Renal cortical epithelial cell (primary cell): ENCODE data around the gene PAN3. TPM values are rescaled to one million over a fixed set of nuclear protein-coding genes. Genes with fewer than 3 reads are reported as not detected.

Experiments
- DNase-seq: peaks from one replicate; pipeline ENCODE4 v3.0.0-alpha.2; 2011; ENCODE audit warnings: low read depth
- total RNA-seq: library from RNA; depleted of rRNA; stranded (reverse); fragments of >200 nt; gene quantifications from 2 replicates; pipeline ENCODE4 v1.2.3, GENCODE V29; 2014

Gene PAN3
- total RNA-seq, 1 donor from 2014 or later, result 37.7 TPM

DNA sequence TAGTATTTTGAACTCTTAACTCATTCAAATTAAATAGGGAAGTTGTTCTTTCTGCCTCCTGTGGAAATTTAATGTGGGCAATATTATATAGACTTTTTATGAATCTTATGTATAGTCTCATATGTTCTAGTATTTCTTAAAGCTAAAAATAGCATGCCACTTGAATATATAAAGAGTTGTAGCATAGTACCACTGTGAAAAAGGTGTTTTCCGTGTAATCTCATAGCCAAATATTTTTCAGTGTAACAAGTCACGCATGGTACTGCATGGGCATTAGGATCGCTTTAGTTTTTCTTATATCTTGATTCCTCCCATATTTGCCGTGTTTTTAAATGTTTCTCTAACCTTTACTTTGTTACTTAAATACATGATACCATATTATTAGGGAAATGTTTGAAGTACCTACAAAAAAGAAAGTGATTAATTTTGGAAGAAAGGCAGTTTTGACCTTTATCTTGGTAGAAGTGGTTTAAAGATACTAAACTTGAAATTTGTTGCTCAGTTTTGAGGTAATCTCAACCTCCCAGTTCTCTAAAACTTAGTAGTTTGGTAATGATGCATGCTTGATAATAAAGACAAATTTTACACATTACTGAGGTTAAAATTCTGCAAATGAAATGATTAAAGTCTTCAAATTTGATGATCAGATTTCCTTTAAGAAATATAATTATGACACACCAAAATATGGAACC, 81.2 kb downstream of the PAN3 start:
- DNase-seq, result no peak

- DNase-seq, result peak; percentile 13
These were observed 81.8 kb downstream of the PAN3 start for GRCh38 chr13:28220166-28220565.

DNA sequence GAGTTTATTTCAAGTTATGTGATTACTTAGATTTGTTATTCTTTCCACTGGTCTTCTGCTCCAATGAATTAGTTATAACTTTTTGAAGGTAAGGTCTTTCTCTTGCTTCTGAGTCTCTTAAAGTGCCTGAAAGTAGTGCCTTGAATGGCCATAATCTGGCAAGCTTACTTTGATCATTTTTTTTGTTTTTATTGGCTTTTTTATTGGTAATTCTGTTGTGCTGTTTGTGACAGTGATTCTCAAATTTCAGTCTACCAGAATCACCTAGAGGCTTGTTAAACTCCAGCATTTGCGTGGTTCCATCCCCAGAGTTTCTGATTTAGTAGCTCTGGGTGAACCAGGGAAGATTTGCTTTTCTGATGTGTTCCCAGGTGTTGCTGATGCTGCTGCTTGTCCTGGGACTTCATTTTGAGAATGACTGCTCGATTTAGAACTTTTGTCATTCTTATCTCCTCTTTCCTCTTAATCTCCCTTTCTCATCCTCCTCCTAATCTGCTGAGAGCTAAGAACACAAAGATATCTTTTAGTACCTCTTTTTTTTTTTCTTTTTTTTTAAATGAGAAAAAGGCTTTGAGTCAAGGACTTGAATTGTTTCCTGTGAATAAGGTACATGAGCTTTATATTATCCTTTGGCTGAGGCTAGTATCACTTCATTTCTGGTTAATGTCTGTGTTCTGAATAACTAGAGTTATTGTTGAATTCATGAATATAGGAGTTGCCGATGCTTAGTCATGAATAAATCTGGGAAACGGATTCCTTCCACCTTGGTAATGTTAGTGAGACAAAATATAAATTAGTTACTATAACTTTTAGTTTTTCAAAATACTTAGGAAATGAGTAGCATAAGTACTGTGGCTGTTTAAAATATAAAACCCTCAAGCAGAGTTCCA, 91.4 kb downstream of the PAN3 start:
- no peak for DNase-seq

DNA sequence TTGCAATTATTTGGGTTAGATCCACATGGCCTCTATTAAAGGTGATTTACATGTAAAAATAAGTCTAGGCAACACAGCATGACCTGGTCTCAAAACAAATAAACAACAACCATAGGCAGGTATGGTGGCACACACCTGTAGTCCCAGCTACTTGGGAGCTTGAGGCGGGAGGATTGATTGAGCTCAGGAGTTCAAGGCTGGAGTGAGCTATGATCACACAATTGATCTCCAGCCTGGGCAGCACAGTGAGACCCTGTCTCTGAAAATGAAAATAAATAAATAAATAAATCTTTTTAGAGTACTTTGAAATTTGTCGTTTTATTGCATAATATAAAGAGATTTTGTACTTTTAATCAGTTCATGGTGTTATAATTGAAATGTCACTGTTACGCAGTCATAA, 93.3 kb downstream of the PAN3 start:
- DNase-seq, result no peak

- no peak for DNase-seq
These were observed 99.6 kb downstream of the PAN3 start for GRCh38 chr13:28237944-28238343.

DNA sequence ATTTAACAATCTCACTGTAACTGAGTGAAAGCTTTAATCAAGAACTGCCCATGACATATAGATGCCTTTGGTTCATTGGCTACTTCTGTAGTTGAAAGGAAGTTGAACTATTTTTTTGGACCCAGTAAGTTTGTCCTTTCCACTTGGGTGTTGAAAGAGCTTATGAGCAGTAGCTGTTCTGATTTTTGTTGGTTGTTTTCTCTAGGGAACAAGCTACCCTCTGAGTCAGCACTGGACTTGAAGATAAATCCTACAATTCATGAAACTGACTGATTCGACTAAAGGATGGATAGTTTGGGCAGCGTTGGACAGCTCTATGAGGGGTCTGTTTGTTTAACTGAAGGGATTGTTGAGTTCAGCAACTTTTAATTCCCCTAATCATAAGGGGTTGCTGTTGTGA, 101.0 kb downstream of the PAN3 start:
- DNase-seq, result peak; percentile 4

- no peak for DNase-seq
These were observed 107.1 kb downstream of the PAN3 start for GRCh38 chr13:28245465-28245864.

GRCh38 chr13:28246891-28247290, 108.5 kb downstream of the PAN3 start:
- DNase-seq, result no peak

DNA sequence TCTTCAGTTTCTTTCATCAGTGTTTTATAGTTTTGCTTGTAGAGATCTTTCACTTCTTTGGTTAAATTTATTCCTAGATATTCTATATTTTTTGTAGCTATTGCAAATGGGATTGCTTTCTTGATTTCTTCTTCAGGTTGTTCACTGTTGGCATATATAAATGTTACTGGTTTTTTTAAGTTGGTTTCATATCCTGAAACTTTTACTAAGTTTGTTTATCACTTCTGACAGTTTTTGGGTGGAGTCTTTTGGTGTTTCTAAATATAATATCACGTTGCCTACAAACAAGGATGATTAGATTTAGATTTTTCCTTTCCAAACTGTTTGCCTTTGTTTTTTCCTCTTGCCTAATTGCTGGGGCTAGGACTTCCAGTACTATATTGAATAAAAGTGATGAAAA, 109.7 kb downstream of the PAN3 start:
- no peak for DNase-seq

- no peak for DNase-seq
These were observed 112.2 kb downstream of the PAN3 start for GRCh38 chr13:28250542-28250941.

DNA sequence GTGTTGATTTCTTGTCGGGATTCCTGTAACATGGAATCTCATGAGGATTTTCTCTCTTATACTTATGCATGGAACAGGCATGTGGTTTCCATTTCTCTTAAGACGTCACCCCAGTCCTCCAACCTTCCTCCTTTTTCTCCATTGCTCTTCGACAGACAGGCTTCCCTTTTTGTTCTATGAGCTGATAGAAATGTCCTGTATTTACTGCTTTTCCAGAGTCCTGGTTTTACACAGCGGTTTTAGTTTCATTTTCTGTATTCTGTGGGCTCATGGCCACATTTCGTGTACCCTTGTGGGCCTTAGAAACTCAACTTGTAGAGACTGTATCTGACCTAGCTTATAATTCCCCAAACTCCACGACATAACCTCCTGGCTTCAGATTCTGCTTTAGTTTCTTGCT, 113.1 kb downstream of the PAN3 start:
- DNase-seq, result no peak

GRCh38 chr13:28252547-28252946, 114.2 kb downstream of the PAN3 start:
- no peak for DNase-seq

DNA sequence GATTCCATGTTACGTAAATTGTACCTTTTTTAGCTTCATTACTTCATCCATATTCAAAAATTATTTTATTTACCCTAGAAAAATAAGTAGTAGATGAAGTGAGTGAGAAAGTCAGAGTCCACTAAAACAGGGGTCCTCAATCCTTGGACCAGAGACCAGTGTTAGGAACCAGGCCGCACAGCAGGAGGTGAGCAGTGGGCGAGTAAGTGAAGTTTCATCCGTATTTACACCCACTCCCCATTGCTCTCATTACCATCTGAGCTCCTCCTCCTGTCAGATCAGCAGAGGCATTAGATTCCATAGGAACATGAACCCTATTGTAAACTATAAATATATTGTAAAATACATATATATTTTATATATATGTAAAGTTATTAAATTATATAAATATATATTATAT, 119.0 kb downstream of the PAN3 start:
- DNase-seq, result no peak

GRCh38 chr13:28258417-28258816, 120.1 kb downstream of the PAN3 start:
- DNase-seq, result no peak

- no peak for DNase-seq
These were observed 129.2 kb downstream of the PAN3 start for GRCh38 chr13:28267497-28267896.

DNA sequence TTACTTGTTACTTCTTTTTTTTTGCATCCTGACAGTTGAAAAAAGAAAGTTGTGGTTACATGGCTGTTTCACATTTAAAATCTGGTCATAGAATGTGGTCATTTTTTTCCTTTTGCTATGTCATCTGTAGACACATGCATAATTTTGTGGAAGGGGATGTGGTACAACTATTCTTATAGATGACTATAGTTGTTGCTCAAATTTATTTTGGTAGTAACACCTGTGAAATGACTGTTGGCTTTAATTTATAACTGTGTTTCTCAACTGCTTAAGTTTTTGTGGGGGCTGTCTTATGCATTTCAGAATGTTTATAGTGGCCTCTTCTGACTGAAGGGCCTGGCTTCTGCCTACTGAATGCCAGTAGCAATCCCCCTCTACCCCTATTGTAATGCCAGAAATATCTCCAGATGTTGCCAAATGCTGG, 130.5 kb downstream of the PAN3 start:
- DNase-seq, result no peak

DNA sequence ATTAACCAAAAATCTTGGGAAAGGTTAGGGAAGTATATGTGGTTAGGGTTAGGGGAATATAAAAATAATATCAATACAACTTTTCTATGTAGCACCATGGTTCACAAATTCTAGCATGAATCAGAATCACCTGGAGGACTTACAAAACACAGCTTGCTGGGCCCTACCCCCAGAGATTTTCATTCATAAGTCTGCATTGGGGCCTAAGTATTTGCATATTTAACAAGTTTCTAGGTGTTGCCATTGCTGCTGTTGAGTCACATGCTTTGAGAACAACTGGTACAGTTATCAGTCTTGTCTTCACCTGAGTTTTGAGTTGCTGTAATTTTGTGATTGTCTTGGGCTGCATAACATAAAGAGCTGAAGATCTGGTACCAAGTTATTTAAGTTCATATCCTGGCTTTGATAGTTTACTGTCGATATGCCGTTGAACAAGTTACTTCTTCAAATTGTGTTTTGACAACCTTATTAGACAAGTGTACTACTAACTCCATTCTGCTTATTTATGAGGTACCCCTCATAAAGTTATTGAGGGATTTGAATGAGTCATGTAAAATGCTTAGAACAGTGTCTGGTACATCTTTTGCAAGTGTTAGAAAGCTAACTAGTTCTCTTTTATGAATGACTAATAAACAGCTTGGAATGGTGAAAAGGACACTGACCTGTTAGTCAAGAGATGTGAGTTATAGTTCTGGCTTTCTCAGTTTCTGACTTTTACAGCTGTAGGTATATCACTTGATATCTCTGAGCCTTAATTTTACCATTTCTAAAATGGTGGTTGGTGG, 132.9 kb downstream of the PAN3 start:
- peak; percentile 32 for DNase-seq

DNA sequence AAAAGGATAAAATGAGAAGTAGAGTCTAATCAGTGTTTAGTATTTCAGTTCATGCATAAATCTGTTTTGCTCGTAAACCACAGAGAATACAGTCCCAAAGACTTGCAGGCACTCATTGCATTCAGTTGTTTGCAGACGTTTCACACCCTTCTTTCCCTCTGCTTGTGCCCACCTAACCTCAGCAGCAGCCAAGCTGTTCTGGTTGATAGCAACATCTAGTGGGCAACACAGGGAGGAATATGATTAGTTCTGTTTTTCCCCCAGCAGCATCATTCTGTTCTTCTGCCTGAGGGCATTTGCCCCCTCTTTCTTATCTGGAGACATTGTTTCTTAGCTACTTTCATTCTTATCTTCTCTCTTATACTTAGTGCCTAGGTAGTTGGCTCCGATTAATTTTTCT, 135.6 kb downstream of the PAN3 start:
- no peak for DNase-seq

DNA sequence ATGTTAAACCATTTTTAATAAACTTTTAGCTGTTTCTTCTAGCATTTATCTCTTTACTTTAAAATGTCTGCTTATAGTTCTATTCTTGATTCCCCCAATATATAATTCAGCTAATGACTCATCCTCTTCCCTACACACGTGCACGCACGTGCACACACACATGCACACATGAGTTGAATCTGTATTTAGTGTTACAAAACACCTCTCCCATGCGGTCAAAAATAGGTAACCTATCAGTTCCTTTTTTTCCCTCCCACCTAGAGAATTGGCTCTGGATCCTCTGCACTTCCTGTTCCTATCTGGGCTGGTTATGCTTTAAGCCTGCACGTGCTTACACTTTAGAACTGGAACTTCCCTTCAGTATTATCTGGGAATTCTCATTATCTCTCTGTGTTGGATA, 144.1 kb downstream of the PAN3 start:
- DNase-seq, result peak; percentile 90

DNA sequence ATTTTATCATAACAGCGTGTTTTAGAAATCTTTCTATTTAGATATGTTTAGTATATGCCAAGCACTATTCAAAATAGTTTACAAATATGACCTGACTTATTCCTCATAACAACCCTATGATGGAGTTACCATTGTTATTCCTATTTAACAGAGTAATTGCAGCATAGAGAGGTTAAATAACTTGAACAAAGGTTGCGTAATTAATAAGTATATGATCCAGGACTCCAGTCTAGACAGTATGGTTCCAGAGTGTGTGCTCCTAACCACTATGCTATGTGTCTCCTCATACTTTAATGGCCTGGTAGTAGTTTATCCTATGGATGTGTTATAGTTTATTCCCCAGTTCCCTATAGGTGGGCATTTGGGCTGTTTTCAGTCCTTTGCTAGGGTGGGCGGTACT, 145.3 kb downstream of the PAN3 start:
- DNase-seq, result no peak

DNA sequence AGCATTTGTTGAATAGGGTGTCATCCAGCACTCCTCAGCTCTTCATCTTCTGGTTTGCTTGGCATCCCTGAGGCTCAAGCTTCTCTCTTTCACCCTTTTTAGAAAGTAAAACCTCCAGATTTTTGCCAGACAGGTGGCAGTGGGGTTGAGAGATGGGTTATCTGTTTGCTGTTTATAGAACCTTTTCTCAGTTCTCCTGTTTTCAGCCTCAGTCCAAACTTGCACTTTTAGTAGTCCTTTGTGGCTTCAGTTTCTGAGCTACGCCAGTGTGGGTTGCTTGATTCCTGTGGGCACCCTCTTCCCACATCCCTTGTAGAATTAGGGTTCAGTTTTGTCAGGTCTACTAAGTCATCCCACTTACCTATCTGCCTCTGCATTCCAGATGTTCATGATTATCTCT, 147.9 kb downstream of the PAN3 start:
- DNase-seq, result no peak

- DNase-seq, result peak; percentile 3
These were observed 159.0 kb downstream of the PAN3 start for GRCh38 chr13:28297341-28297740.
